Vagina (tissue), 2 donors: Measurements from ENCODE around the gene PKD1L1.

ENCODE experiments used
- CTCF ChIP-seq, 3 experiments: fragments of 450-650 bp in 2 of 3; fragments of 200-600 bp in 1 of 3; sonication (generic) in 1 of 3; IDR thresholded peaks; one replicate each; pipeline ENCODE4 v1.5.1; 2017 to 2019; ENCODE audit warnings: antibody characterized with exemption in 3 of 3, mild to moderate bottlenecking in 2 of 3, moderate library complexity in 2 of 3
- POLR2A ChIP-seq, 2 donors: fragments of 450-650 bp; IDR thresholded peaks; one replicate each; pipeline ENCODE4 v1.6.1; 2017; ENCODE audit warnings: antibody characterized with exemption in 2 of 2, mild to moderate bottlenecking in 2 of 2, moderate library complexity in 2 of 2
- POLR2AphosphoS5 ChIP-seq, 2 donors: sonication (generic); formaldehyde crosslinking; IDR thresholded peaks; one replicate each; pipeline ENCODE4 v1.9.0; 2017; ENCODE audit warnings: antibody characterized with exemption in 2 of 2, mild to moderate bottlenecking in 2 of 2, low read depth in 1 of 2; ENCODE audit not compliant: insufficient read depth in 1 of 2

GRCh38 chr7:47957156-47957555, 8.9 kb upstream of the PKD1L1 start:
- TF ChIP-seq POLR2A (IDR thresholded peaks at IDR 0.05) (no peak), CTCF (IDR thresholded peaks at IDR 0.05) (no peak), POLR2AphosphoS5 (IDR thresholded peaks at IDR 0.05; ENCODE audit: insufficient read depth in 1 of 2, low read depth in 1 of 2) (no peak)
